GM18870 (cell line): ENCODE measurements around the gene NEK11.

ENCODE experiments used
- ATAC-seq: cut with Tn5 transposase; IDR thresholded peaks from one replicate; pipeline ENCODE4 v1.9.1; 2021; ENCODE audit warnings: moderate library complexity; ENCODE audit not compliant: unreplicated experiment

The NEK11 gene

GRCh38 chr3:131393868-131394267 is 367.2 kb downstream of the NEK11 start:
- no peak for ATAC-seq

DNA sequence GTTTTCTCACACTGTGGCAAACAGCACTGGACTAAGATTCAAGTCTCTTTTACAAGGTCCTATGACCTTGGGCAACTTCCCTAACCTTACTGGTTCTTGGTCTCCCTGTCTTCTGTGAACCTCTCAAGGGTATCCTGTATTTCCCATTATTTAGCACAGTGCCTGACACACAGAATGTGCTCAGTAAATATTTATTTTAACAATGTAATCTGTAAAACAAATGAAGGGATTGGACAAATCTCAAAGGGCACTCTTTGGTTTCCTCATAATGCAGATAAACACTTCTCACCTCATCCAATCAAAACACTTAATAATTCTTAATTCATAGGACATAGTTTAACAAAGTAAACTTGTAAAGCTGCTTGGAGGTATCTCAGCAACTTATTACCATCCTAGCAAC is 367.7 kb downstream of the NEK11 start:
- ATAC-seq, result no peak

DNA sequence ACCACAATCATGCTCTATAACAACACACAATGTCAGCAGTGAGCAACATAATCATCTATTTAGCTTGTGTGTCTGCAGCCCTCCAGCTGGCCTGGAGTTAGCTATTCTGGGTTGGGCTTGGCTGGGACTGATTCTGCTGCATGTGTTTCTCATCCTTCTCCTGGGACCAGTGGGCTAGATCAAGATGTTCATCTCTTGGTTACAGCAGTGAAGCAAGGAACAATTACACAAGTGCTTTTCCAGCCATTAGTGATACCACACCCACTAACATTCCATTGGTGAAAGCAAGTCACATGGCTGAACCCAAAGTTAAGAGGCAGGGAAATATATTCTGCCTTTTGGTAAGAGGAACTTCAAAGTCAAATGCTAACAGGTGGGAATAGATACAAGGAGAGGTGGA is 369.5 kb downstream of the NEK11 start:
- ATAC-seq, result no peak

DNA sequence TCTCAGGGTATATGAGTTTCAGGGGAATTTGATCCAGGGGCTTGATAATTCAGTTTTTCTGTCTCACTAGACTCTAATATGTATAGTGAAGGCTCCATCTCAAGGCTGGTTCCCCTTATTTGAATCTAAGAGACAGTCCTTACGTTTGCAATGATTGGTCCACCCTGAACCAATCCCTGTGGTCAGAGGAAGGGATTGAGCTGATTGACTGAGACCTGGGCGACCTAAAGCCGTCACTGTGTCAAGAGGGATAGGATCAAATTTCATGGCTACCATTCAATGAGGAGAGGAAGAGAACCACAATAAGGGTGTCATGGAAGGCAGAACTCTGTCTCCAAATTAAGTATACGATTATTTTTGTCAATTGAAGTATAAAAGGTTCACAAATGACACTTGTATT is 371.2 kb downstream of the NEK11 start:
- ATAC-seq, result no peak
